GM19455 (cell line): ENCODE measurements around the gene CCDC78.
"Not testable (repeated sequence)": the region's sequence is repeated elsewhere in the genome, so short reads cannot be mapped to it uniquely, and the experiment has no call there.

Experiments used
- ATAC-seq: cut with Tn5 transposase; IDR thresholded peaks from one replicate; pipeline ENCODE4 v1.9.1; 2021; ENCODE audit not compliant: unreplicated experiment

The CCDC78 gene

DNA sequence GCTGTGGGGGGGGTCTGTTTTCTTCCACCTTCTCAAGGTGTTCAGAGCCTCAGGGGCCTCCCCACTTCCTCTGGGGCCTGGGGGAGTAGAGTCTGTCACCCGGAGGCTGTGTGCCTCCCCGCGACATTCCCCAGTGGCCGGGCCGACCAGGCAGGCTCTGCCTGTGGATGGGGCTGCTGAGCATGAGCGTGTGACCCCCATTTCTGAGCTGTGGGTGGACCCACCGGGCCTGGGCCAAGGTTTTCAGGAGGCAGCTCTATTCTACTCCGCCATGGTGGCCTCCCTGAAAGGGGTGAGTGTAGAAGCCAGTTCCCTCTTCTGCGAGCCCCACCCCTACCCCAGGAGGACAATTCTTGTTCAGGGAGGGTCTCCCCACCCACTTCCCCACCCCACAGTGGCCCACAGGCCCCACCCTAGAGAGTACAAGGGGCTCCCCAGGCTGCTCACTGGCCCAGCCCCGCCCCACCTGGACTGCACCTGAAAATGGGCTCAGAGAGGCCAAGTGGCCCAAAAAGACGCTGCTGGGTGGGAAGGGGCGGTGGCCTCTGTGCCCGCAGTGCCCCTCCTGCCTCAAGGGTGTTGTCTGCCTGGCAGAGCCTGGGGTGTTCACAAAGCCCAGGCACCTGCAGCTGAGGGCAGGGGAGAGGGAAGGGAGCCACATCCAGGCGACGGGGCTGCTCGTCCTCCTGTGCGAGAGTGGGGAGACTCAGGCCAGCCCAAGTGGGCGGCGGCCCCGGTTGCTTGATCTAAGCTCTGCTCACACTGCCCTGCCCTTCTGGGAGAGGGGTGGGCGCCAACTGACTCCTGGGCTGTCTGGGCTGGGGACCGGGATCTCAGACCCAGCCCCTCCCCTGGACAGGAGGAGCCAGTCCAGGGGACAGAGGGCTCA is 35.6 kb upstream of the CCDC78 start:
- ATAC-seq, result no peak

GRCh38 chr16:760545-761343 is 34.5 kb upstream of the CCDC78 start, which contains the start of gene MSLN:
MSLN (plus strand) TSS chr16:760734; CDS start chr16:762681, 1,947 bp downstream.
- no peak for ATAC-seq

DNA sequence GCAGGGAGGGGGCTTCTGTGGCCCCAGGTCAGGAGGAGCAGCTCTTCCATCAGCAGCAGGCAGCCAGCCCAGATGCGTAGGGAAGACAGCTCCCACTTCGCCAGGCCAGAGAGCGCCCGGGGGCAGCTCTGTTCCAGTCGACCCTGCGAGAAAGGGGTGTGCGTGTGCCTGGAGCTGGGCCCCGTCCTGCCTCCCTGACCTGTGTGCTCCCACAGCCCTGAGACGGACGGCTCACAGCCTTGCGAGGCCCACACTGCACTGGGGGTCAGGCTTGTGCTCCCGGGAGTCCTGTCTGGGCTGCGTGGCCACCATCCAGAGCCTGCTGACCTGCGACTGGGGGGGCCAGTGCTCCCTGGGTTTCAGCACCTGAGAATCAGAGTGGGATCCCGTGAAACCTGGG is 33.8 kb upstream of the CCDC78 start:
- no peak for ATAC-seq

DNA sequence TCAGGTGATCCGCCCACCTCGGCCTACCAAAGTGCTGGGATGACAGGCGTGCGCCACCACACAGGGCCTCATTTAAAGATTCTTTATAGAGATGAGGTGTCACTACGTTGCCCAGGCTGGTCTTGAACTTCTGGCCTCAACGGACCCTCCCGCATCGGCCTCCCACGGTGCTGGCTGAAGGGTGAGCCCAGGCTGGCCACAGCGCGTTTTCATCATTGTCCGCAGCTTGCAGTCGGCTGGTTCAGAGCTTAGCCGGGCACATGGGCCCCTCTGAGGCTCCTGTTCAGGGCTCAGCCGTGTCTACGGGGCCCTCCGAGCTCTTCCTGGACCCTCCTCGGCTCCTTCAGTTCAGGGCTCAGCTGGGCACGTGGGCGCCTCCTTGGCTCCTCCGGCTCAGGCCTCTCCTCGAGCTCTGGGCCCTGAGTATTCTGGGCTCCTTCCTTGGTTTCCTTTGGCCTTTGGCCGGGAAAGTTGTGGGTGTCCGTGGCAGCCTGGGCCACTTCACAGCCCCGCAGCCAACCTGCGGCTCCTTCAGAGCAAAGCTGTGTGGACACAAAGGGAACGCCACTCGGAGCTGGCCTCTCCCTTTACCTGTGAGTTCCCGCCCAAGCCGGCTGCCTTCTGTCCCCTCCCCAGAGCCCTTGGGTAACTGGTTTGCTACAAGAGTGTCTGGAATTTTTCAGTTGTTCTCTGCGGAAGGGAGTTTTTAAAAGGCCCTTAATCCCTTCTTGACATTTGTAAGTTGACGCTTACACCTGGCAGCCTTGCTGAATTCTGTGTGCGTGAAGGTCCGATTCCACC is 33.1 kb upstream of the CCDC78 start:
- ATAC-seq, result no peak

DNA sequence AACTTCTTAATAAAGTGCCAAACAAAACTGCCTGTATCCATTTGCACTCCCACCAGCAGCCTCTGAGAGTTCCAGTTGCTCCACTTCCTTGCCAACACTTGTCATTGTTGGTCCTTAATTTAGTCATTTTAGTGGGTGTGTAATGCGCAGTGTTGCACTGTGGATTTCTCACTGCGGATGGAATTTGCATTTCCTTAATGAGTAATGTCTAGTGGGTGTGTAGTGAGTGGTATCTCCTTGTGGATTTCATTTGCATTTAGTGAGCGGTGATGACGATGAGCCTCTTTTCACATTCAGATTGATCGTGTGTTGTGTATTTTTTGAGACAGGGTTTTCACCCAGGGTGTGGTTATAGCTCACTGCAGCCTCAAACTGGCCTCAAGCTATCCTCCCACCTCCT is 30.2 kb upstream of the CCDC78 start:
- ATAC-seq, result no peak

DNA sequence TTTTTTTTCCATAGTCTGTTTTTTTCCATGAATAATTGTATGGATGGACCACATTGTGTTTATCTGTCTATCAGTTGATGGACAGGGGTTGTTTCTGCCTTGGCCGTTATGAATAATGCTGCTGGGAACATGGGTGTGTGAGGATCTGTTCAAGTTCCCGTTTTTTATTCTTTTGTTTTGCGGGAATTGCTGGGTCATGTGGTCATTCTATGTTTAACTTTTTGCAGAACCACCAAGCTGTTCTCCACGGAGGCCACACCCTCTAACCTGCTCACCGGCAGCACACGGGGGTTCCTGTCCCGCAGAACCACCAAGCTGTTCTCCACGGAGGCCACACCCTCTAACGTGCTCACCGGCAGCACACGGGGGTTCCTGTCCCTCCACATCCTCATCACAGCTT is 28.4 kb upstream of the CCDC78 start:
- ATAC-seq, result no peak

- not testable (repeated sequence) for ATAC-seq
Measured at GRCh38 chr16:754121-754607, 27.9 kb upstream of the CCDC78 start.

DNA sequence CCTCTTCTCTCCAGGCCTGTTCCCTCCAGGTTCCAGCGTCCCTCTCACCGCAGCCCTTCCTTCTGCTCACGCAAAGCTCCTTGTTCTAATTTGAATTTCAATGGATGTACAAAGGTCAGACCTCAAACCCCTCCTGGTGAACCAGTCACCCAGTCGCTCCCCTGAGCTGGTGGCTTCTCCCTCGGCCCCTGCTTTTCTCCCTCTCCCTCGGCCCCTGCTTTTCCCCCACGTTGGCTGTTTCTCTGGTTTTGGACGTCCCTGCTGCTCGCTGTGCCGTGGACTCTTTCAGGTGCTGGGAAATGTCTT is 25.7 kb upstream of the CCDC78 start:
- ATAC-seq, result no peak

DNA sequence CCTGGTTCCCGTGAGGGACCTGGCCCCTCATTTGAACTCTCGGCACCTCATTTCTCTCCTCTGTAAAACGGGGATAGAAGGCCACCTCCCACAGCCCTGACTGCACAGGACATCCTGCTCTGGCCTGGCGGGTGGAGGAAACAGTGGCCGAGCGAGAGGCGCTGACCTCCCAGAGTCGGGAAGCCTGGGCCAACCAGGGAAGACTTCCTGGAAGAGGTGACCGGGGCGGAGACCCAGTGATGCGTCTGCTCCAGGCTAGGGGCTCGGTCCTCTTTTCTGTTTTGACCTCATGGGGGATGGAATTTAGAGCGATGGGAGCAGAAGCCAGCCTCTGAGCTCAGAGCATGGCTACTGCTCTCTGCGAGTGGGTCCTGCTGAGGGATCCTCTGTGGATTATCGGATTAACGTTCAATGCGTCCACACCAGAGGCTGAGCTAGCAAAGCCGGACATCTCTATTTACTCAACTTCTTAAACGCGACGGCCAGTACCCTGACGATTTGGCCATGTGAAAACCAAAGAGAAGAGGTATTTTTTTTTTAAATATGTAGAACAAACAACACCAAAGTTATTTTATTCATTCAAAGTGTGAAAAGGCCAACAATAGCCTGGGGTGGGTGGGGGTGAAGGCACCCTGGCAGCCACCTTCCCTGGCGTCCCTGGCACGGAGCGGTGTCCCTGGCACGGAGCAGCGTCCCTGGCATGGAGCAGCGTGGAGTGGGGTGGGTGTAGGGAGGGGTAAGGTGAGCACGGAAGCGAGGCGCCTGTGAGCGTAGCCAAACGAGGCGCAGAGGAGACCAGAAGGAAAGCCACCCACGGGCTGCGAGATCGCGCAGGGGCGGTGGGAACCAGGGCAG is 25.1 kb upstream of the CCDC78 start:
- no peak for ATAC-seq

DNA sequence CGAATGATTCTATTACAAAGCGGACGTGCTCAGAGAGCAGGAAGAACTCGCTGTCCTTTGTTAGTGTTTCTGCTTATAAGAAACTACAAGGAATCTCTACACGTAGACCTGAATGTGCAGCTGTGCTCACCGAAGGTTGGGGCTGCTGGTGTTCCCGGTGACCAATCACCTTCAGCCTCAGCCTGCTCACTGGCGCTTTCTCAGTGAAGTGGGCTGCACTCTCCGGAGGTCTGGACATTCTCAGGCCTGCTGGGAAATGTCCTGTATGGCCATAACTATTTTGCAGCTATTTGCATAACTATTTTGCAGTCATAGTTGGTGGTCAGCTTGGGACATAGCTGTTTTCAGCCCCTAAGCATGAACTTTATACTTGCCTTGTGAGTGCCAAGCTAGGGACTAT is 24.2 kb upstream of the CCDC78 start:
- ATAC-seq, result no peak

GRCh38 chr16:749010-749409 is 22.8 kb upstream of the CCDC78 start:
- no peak for ATAC-seq

DNA sequence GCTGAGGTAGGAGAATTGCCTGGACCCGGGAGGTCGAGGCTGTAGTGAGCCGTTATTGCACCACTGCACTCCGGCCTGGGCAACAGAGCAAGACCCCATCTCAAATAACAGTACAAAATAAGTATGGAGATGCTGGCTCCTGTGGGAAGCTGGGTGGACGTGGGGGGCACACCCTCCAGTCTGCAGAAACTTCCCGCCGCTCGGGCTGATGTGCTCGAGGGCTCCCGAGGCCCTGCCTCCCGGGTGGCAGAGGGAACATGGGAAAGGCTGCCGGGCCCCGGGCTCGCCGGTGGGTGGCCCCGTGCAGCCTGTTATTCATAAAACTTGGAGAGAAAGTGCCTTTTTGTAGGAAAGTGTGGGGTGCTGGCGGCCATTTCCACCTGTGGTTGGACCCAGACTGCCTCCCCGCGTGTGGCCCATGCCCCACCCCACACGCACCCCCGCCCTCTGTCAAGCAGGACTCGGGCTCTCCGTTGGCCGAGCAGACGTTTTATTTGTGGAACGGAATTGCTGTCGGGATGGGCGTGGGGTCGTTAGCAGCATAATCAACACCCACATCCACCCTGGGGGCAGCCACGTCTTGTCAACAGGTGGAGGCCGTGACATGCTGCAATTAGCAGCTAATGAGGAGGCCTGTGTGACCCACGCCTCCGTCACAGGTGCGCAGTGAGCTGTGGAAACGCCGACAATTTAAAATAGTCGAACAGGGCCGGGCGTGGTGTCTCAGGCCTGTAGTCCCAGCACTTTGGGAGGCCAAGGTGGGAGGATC is 21.9 kb upstream of the CCDC78 start:
- ATAC-seq, result no peak

- ATAC-seq, result no peak
Measured at GRCh38 chr16:746637-747036, 20.4 kb upstream of the CCDC78 start.

DNA sequence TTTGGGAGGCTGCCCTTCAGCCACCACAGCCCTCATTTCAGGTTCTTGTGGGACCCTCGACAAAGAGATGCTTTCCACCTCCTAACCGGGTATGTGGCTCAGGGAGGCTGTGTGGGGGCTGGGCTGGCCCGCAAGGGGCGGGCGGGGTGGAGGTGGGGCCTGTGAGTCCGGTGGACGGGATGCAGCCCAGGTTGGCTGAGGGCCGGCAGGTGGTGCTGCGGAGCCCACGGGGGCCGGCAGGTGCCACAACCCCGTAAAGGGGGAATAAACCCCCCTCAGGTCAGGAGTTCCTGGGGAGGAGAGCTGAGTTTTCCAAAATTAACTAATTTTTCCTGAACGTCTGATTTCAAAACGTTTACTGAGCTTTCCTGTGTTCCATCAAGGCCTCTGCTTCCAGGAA is 19.5 kb upstream of the CCDC78 start:
- no peak for ATAC-seq

GRCh38 chr16:743794-744500 is 17.7 kb upstream of the CCDC78 start:
- no peak for ATAC-seq

DNA sequence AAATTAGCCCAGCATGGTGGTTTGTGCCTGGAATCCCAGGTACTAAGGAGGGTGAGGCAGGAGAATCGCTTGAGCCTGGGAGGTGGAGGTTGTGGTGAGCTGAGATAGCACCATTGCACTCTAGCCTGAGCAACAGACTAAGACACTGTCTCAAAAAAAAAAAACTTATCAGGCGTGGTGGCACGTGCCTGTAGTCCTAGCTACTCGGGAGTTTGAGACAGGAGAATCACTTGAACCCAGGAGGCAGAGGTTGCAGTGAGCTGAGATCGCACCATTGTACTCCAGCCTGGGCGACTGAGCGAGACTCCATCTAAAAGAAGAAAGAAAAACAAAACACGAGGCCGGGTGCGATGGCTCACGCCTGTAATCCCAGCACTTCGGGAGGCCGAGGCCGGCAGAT is 16.7 kb upstream of the CCDC78 start:
- ATAC-seq, result not testable (repeated sequence)

- ATAC-seq, result no peak
Measured at GRCh38 chr16:741986-742629, 15.9 kb upstream of the CCDC78 start.

- ATAC-seq, result peak; percentile 63
Measured at GRCh38 chr16:740764-741505, 14.7 kb upstream of the CCDC78 start, which contains the start of gene CIAO3. CIAO3 (minus strand) TSS chr16:740997; CDS start chr16:740985, 12 bp downstream.
